A549 (cell line): ENCODE measurements around the gene FGF1.

Experiments
- CHD2 ChIP-seq: fragments of 150-350 bp; IDR thresholded peaks from 2 replicates; pipeline ENCODE4 v1.6.1; 2014; ENCODE audit warnings: low read length; ENCODE audit not compliant: partially characterized antibody
- EP300 ChIP-seq, 2 experiments: fragments of >200 bp; sonication (Bioruptor Twin); formaldehyde crosslinking; IDR thresholded peaks; 2 replicates in 1 of 2; 3 replicates in 1 of 2; pipeline ENCODE4 v1.6.1; 2016 to 2017
- JUNB ChIP-seq: fragments of >200 bp; sonication (Bioruptor Twin); formaldehyde crosslinking; IDR thresholded peaks from 2 replicates; pipeline ENCODE4 v1.6.1; 2016
- MAFK ChIP-seq: fragments of 450-650 bp; IDR thresholded peaks from 2 replicates; pipeline ENCODE4 v1.6.1; 2014; ENCODE audit not compliant: partially characterized antibody
- MYC ChIP-seq: IDR thresholded peaks from 2 replicates; pipeline ENCODE4 v1.6.1; 2012; ENCODE audit warnings: mild to moderate bottlenecking, inconsistent platforms, low read length, improper control_type of control experiment, borderline replicate concordance
- PHF8 ChIP-seq: fragments of 200-600 bp; sonication (generic); IDR thresholded peaks from 2 replicates; pipeline ENCODE4 v1.6.1; 2016; ENCODE audit warnings: low read depth, mild to moderate bottlenecking, antibody characterized with exemption, moderate library complexity, borderline replicate concordance
- POLR2A ChIP-seq: IDR thresholded peaks from 2 replicates; pipeline ENCODE4 v1.6.1; 2012; ENCODE audit warnings: mild to moderate bottlenecking, low read length
- RAD21 ChIP-seq, 2 experiments: fragments of >200 bp in 1 of 2; sonication (Bioruptor Twin) in 1 of 2; formaldehyde crosslinking in 1 of 2; IDR thresholded peaks in 1 of 2; conservative IDR thresholded peaks in 1 of 2; 2 replicates in 1 of 2; 3 replicates in 1 of 2; pipeline ENCODE4 v1.6.1; 2012 to 2018; ENCODE audit warnings: inconsistent platforms in 1 of 2
- SMC3 ChIP-seq: fragments of >200 bp; sonication (Bioruptor Twin); formaldehyde crosslinking; IDR thresholded peaks from 3 replicates; pipeline ENCODE4 v1.6.1; 2018; ENCODE audit warnings: inconsistent platforms
- ZFP36 ChIP-seq: fragments of 450-650 bp; IDR thresholded peaks from 2 replicates; pipeline ENCODE4 v1.6.1; 2014; ENCODE audit warnings: borderline replicate concordance; ENCODE audit not compliant: partially characterized antibody
- TF ChIP-seq, protein P1 (sequence below): fragments of >200 bp; sonication (Bioruptor Twin); formaldehyde crosslinking; IDR thresholded peaks from 3 replicates; pipeline ENCODE4 v1.5.1; 2016
- TF ChIP-seq, protein P2 (sequence below): fragments of 150-350 bp; IDR thresholded peaks from 2 replicates; pipeline ENCODE4 v1.6.1; 2014; ENCODE audit warnings: low read depth, mild to moderate bottlenecking, low read length
- TF ChIP-seq, protein P3 (sequence below): fragments of 200-600 bp; sonication (generic); IDR thresholded peaks from 2 replicates; pipeline ENCODE4 v1.6.1; 2016; ENCODE audit warnings: antibody characterized with exemption, mild to moderate bottlenecking, moderate library complexity

DNA sequence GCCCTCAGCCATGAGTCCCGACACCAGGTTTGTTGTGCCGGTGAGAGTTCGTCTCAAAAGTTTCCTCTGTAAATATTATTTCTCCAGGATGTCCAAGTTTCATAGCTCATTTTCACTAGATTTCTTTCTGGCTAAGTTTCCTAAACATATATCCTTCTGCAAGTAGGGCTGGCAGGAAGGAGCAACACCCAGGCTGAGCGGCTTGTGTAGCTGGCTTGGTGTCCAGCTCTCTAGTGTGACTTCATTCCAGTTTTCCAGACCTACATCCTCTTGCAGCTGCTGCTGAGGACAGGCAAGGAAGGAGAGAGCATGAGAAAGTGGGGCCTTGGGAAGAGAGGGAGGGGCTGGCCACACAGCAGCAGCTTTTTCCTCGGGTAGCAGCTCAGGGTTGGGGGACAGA lies 80.3 kb downstream of the FGF1 start:
- TF ChIP-seq, protein P1, sequence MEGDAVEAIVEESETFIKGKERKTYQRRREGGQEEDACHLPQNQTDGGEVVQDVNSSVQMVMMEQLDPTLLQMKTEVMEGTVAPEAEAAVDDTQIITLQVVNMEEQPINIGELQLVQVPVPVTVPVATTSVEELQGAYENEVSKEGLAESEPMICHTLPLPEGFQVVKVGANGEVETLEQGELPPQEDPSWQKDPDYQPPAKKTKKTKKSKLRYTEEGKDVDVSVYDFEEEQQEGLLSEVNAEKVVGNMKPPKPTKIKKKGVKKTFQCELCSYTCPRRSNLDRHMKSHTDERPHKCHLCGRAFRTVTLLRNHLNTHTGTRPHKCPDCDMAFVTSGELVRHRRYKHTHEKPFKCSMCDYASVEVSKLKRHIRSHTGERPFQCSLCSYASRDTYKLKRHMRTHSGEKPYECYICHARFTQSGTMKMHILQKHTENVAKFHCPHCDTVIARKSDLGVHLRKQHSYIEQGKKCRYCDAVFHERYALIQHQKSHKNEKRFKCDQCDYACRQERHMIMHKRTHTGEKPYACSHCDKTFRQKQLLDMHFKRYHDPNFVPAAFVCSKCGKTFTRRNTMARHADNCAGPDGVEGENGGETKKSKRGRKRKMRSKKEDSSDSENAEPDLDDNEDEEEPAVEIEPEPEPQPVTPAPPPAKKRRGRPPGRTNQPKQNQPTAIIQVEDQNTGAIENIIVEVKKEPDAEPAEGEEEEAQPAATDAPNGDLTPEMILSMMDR, result no peak
- no peak for TF ChIP-seq JUNB
- no peak for TF ChIP-seq ZFP36
- TF ChIP-seq RAD21 (conservative IDR thresholded peaks at IDR 0.05 in 1 of 2, IDR thresholded peaks at IDR 0.05 in 1 of 2), result no peak
- TF ChIP-seq, protein P2, sequence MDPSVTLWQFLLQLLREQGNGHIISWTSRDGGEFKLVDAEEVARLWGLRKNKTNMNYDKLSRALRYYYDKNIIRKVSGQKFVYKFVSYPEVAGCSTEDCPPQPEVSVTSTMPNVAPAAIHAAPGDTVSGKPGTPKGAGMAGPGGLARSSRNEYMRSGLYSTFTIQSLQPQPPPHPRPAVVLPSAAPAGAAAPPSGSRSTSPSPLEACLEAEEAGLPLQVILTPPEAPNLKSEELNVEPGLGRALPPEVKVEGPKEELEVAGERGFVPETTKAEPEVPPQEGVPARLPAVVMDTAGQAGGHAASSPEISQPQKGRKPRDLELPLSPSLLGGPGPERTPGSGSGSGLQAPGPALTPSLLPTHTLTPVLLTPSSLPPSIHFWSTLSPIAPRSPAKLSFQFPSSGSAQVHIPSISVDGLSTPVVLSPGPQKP, result no peak
- TF ChIP-seq, protein P3, sequence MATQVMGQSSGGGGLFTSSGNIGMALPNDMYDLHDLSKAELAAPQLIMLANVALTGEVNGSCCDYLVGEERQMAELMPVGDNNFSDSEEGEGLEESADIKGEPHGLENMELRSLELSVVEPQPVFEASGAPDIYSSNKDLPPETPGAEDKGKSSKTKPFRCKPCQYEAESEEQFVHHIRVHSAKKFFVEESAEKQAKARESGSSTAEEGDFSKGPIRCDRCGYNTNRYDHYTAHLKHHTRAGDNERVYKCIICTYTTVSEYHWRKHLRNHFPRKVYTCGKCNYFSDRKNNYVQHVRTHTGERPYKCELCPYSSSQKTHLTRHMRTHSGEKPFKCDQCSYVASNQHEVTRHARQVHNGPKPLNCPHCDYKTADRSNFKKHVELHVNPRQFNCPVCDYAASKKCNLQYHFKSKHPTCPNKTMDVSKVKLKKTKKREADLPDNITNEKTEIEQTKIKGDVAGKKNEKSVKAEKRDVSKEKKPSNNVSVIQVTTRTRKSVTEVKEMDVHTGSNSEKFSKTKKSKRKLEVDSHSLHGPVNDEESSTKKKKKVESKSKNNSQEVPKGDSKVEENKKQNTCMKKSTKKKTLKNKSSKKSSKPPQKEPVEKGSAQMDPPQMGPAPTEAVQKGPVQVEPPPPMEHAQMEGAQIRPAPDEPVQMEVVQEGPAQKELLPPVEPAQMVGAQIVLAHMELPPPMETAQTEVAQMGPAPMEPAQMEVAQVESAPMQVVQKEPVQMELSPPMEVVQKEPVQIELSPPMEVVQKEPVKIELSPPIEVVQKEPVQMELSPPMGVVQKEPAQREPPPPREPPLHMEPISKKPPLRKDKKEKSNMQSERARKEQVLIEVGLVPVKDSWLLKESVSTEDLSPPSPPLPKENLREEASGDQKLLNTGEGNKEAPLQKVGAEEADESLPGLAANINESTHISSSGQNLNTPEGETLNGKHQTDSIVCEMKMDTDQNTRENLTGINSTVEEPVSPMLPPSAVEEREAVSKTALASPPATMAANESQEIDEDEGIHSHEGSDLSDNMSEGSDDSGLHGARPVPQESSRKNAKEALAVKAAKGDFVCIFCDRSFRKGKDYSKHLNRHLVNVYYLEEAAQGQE, result no peak
- TF ChIP-seq EP300 (IDR thresholded peaks at IDR 0.05), result no peak
- no peak for TF ChIP-seq SMC3
- TF ChIP-seq MYC, result no peak
- TF ChIP-seq POLR2A, result no peak
- TF ChIP-seq PHF8, result no peak
- TF ChIP-seq MAFK, result no peak
- no peak for TF ChIP-seq CHD2
